AG10803 (cell line): ENCODE results near the gene KCTD17.

Source experiments
- DNase-seq: peaks from one replicate; pipeline ENCODE4 v3.0.0; 2010; ENCODE audit warnings: low read depth
- H3K4me3 ChIP-seq: 2 replicates; pipeline ENCODE4 v1.5.1; 2011; ENCODE audit warnings: mild to moderate bottlenecking, low read length, control low read depth
- CTCF ChIP-seq: conservative IDR thresholded peaks from 2 replicates; pipeline ENCODE4 v1.5.1; 2011; ENCODE audit warnings: mild to moderate bottlenecking, low read length, control low read depth, inconsistent platforms

The KCTD17 gene

DNA sequence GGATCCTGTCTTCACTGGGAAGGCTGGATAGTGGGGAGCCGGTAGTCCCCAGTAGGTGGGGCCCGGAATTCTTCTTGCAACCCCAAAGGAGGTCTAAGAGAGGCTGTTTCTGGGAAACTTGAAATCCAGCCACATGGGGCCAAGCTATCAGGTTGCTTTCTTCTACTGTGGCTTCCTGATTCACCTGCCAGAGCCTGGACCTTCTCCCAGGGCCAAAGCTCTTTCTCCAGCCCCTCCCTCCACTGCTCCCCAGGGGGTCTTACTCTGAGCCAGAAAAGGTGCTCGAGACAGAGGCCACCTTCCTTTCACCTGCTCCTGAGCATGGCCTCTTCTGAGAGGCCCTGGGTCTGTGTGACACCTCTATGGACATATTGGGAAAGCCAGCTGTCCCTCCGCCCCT is 41.4 kb upstream of the KCTD17 start:
- H3K4me3 ChIP-seq, result no peak overlapping the region
- no peak for DNase-seq
- no peak for TF ChIP-seq CTCF

DNA sequence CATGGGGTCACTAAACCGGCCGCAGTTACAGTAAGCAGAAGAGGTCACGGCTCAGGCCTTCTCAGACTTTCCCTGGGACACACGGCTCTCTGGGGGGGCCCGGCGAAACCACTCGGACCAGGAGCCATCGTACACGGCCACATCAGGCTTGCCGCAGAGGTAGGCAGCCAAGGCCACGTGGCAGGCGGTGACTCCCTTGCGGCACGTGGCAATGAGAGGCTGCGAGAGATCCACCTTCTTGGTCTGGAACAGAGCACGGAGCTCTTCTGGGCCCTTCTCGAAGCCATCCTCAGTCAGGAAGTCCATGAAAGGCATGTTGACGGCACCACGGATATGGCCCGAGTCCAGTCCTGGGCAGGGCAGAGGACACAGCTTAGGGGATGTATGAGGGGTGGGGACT is 40.6 kb upstream of the KCTD17 start:
- no peak for TF ChIP-seq CTCF
- no peak overlapping the region for H3K4me3 ChIP-seq
- no peak for DNase-seq

GRCh38 chr22:37011472-37011871 is 40.1 kb upstream of the KCTD17 start:
- no peak for DNase-seq
- TF ChIP-seq CTCF, result no peak
- no peak overlapping the region for H3K4me3 ChIP-seq

GRCh38 chr22:37012262-37012904 is 39.2 kb upstream of the KCTD17 start:
- no peak for DNase-seq
- H3K4me3 ChIP-seq, result no peak overlapping the region
- TF ChIP-seq CTCF, result no peak

DNA sequence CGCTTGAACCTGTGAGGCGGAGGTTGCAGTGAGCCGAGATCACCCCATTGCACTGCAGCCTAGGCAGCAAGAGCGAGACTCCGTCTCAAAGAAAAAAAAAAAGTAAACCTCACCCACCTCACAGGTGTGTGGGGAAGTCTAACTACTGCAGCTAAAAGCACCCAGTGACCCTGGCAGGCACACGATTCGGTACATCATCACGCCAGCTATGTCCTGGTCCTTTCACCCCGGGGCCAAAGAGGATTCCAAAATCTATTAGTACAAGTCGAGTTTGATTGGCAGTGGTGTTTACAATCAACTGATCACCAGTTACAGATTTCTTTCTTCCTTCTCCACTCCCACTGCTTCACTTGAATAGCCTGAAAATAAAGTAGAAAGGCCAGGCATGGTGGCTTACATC is 38.6 kb upstream of the KCTD17 start:
- DNase-seq, result no peak
- no peak for TF ChIP-seq CTCF
- no peak overlapping the region for H3K4me3 ChIP-seq

GRCh38 chr22:37014415-37014806 is 37.1 kb upstream of the KCTD17 start:
- H3K4me3 ChIP-seq, result no peak overlapping the region
- DNase-seq, result no peak
- no peak for TF ChIP-seq CTCF

- DNase-seq, result no peak
- TF ChIP-seq CTCF, result no peak
- no peak overlapping the region for H3K4me3 ChIP-seq
Measured at GRCh38 chr22:37014835-37015586, 36.5 kb upstream of the KCTD17 start.
